Stomach (tissue), 4 donors: ENCODE measurements around the gene GK2.

Experiments
- CTCF ChIP-seq, 7 experiments: fragments of 450-650 bp in 4 of 7; fragments of 200-600 bp in 3 of 7; sonication (generic) in 3 of 7; IDR thresholded peaks; one replicate each; pipeline ENCODE4 v1.5.1; 2016 to 2019; ENCODE audit warnings: antibody characterized with exemption in 7 of 7, control low read depth in 2 of 7, mild to moderate bottlenecking in 1 of 7
- EP300 ChIP-seq: sonication (generic); formaldehyde crosslinking; IDR thresholded peaks from one replicate; pipeline ENCODE4 v1.6.1; 2017; ENCODE audit warnings: antibody characterized with exemption
- POLR2A ChIP-seq, 4 donors: fragments of 450-650 bp; IDR thresholded peaks; one replicate each; pipeline ENCODE4 v1.6.1; 2016; ENCODE audit warnings: antibody characterized with exemption in 4 of 4, control low read depth in 2 of 4, mild to moderate bottlenecking in 1 of 4, moderate library complexity in 1 of 4
- POLR2AphosphoS5 ChIP-seq, 3 donors: sonication (generic); formaldehyde crosslinking; IDR thresholded peaks; one replicate each; pipeline ENCODE4 v1.6.1; 2016; ENCODE audit warnings: antibody characterized with exemption in 3 of 3

- no peak for TF ChIP-seq CTCF (IDR thresholded peaks at IDR 0.05)
- TF ChIP-seq EP300: no peak
- no peak for TF ChIP-seq POLR2A (IDR thresholded peaks at IDR 0.05)
- TF ChIP-seq POLR2AphosphoS5 (IDR thresholded peaks at IDR 0.05): no peak
Measured at GRCh38 chr4:79446145-79446544, 38.1 kb upstream of the GK2 start.
